ENCODE measurements around the gene TTC28.

- no peak for TF ChIP-seq FEZF1 (tag by site-specific recombination; IDR thresholded peaks at IDR 0.05)
- no peak for TF ChIP-seq ZNF830 (tag by site-specific recombination; IDR thresholded peaks at IDR 0.05; ENCODE audit: low read depth)
- no peak for TF ChIP-seq ZSCAN5A (tag by site-specific recombination; IDR thresholded peaks at IDR 0.05)
- no peak for TF ChIP-seq INSM2 (tag by site-specific recombination; IDR thresholded peaks at IDR 0.05)
- no peak for TF ChIP-seq ZNF174 (tag by site-specific recombination; IDR thresholded peaks at IDR 0.05)
- TF ChIP-seq ZBTB49 (tag by site-specific recombination; IDR thresholded peaks at IDR 0.05; ENCODE audit: low read depth): no peak
- TF ChIP-seq CTCF (tag by site-specific recombination; IDR thresholded peaks at IDR 0.05): no peak
- TF ChIP-seq REST (tag by site-specific recombination; IDR thresholded peaks at IDR 0.05): no peak
- no peak for TF ChIP-seq ZNF768 (tag by site-specific recombination; IDR thresholded peaks at IDR 0.05)
- no peak for TF ChIP-seq ZNF280D (tag by site-specific recombination; IDR thresholded peaks at IDR 0.05)
- no peak for TF ChIP-seq ZNF677 (tag by site-specific recombination; IDR thresholded peaks at IDR 0.05)
- TF ChIP-seq ZNF623 (tag by site-specific recombination; IDR thresholded peaks at IDR 0.05): no peak
- TF ChIP-seq ZNF324 (tag by site-specific recombination; IDR thresholded peaks at IDR 0.05): no peak
- no peak for TF ChIP-seq ZNF785 (tag by site-specific recombination; IDR thresholded peaks at IDR 0.05)
Observed at GRCh38 chr22:28006271-28006670, 673.4 kb downstream of the TTC28 start.

All from HEK293 (cell line).